ENCODE data around the gene RMI2. TPM values are rescaled to one million over a fixed set of nuclear protein-coding genes. Genes with fewer than 3 reads are reported as not detected.

RMI2 gene
- total RNA-seq, 1 donor from 2014 or later, result 2.6 TPM

DNA sequence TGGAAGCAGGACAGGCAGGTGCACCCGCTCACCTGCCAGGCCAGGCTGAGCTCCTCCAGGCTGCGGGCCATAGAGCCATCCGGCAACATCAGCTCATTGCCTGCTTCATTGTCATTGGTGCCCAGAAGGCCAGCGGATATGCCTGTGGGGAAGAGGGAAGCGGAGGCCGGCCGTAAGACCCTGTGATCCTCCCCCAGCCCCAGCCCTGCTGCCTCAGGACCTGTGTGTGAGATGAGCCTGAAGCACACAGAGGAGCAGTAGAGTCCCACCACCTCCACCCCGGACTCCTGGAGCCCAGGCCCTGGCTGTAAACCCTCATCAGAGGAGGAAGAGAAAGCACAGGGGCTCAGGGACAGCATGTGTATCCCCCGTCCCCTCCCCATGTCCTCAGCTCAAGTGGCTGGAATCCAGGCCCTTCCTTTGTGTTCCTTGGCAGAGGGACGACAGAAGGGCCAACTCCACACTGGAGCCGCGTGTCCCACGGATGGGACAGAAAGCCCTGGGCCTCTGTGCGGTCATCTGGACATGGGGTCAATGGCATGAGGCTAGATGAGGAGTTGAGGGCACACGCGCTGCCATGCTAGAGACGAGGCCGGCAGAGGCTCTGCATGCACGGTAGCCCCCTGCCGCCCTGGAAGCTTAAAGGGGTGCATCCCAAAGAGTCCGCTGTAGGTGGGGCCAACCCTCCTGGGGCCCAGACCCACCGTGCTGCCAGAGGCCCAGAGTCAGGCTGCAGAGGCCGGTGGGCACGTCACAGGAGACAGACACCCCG is 39.1 kb downstream of the RMI2 start:
- Histone ChIP-seq H3K27me3 (ENCODE audit: control insufficient read depth, insufficient read depth, low read length) (no peaks in the 10 kb centered on the region), H3K36me3 (ENCODE audit: control insufficient read depth, insufficient read depth, low read length) (no peaks in the 10 kb centered on the region), H3K4me3 (ENCODE audit: low read depth, low read length) (no peak overlapping the region)
- TF ChIP-seq, protein P1, sequence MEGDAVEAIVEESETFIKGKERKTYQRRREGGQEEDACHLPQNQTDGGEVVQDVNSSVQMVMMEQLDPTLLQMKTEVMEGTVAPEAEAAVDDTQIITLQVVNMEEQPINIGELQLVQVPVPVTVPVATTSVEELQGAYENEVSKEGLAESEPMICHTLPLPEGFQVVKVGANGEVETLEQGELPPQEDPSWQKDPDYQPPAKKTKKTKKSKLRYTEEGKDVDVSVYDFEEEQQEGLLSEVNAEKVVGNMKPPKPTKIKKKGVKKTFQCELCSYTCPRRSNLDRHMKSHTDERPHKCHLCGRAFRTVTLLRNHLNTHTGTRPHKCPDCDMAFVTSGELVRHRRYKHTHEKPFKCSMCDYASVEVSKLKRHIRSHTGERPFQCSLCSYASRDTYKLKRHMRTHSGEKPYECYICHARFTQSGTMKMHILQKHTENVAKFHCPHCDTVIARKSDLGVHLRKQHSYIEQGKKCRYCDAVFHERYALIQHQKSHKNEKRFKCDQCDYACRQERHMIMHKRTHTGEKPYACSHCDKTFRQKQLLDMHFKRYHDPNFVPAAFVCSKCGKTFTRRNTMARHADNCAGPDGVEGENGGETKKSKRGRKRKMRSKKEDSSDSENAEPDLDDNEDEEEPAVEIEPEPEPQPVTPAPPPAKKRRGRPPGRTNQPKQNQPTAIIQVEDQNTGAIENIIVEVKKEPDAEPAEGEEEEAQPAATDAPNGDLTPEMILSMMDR (IDR thresholded peaks at IDR 0.05; ENCODE audit: insufficient read depth, low read length, severe bottlenecking), result no peak
- no peak for DNase-seq (ENCODE audit: low read depth)
- FAIRE-seq, result no peak

GRCh38 chr16:11384956-11385586 is 39.8 kb downstream of the RMI2 start:
- TF ChIP-seq, protein P1 (IDR thresholded peaks at IDR 0.05; ENCODE audit: insufficient read depth, low read length, severe bottlenecking), result no peak
- no peaks in the 10 kb centered on the region for H3K27me3 ChIP-seq (ENCODE audit: control insufficient read depth, insufficient read depth, low read length)

GRCh38 chr16:11386054-11386680 is 40.9 kb downstream of the RMI2 start:
- H3K4me3 ChIP-seq (ENCODE audit: low read depth, low read length), result no peak overlapping the region
- no peak for DNase-seq (ENCODE audit: low read depth)
- H3K27me3 ChIP-seq (ENCODE audit: control insufficient read depth, insufficient read depth, low read length), result no peaks in the 10 kb centered on the region
- TF ChIP-seq, protein P1 (IDR thresholded peaks at IDR 0.05; ENCODE audit: insufficient read depth, low read length, severe bottlenecking), result no peak
- peak; percentile 62 for FAIRE-seq
- no peaks in the 10 kb centered on the region for H3K36me3 ChIP-seq (ENCODE audit: control insufficient read depth, insufficient read depth, low read length)

More at GRCh38 chr16:11384956-11385586, 39.8 kb downstream of the RMI2 start:
- DNase-seq (ENCODE audit: low read depth) (no peak), FAIRE-seq (no peak)
- H3K36me3 ChIP-seq (ENCODE audit: control insufficient read depth, insufficient read depth, low read length), result no peaks in the 10 kb centered on the region
- no peak overlapping the region for H3K4me3 ChIP-seq (ENCODE audit: low read depth, low read length)

DNA sequence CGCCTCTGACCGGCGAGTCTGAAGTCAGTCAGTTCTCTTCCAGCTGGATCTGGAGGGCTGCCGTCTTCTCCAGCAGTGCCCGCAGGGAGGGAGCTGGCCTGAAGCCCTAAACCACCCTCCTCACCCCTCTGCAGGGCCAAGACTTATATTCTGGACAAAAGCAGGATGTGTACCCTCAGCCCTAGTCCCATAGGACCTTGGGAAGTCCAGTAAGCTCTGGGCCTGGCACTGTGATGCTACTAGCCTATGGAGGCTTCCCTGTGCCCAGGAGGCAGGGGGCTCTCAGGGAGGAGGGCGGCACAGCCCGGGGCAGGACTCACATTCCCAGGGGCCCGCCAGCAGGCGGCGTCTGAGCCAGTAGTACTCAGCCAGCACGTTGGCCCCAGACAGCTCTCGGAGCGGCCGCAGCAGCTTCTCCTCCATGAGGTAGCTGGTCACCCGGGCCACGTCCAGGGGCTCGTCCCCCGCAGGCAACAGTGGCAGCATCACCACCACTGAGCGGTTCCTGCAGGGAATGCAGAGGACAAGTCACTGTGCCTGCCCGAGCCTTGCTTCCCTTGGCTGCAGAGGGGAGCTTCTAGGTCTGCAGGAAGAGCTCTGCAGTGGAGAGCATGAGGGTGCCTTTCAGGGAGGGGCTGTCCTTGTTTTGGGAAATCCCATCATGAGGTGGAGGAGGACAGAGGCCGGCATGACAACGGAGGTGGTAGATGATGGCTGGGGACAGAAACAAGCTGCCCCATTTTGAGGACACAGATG is 41.7 kb downstream of the RMI2 start:
- TF ChIP-seq, protein P1 (IDR thresholded peaks at IDR 0.05; ENCODE audit: insufficient read depth, low read length, severe bottlenecking), result peak; percentile 37
- no peak for FAIRE-seq

DNA sequence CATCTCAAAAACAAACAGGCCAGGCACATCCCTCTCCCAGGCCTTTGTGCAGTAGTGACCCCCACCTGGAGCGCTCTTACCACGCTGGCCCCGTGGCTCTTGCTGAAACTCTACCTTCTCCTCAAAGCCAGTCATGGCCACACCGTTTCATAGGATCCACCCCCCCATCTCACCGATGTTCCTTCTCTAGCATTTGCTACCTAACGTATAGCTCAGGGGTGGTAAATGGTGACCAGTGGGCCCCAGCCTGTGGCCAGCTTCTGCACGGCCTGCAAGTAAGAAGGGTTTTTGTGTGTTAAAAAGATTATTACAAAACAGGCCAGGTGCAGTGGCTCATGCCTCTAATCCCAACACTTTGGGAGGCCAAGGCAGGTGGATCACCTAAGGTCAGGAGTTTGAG is 43.8 kb downstream of the RMI2 start:
- no peak for FAIRE-seq
- DNase-seq (ENCODE audit: low read depth), result no peak
- Histone ChIP-seq H3K36me3 (ENCODE audit: control insufficient read depth, insufficient read depth, low read length) (no peaks in the 10 kb centered on the region), H3K27me3 (ENCODE audit: control insufficient read depth, insufficient read depth, low read length) (no peaks in the 10 kb centered on the region), H3K4me3 (ENCODE audit: low read depth, low read length) (no peak overlapping the region)
- TF ChIP-seq, protein P1 (IDR thresholded peaks at IDR 0.05; ENCODE audit: insufficient read depth, low read length, severe bottlenecking), result no peak

More for the DNA sequence above, 41.7 kb downstream of the RMI2 start:
- no peak for DNase-seq (ENCODE audit: low read depth)
- no peaks in the 10 kb centered on the region for H3K27me3 ChIP-seq (ENCODE audit: control insufficient read depth, insufficient read depth, low read length)
- H3K36me3 ChIP-seq (ENCODE audit: control insufficient read depth, insufficient read depth, low read length), result no peaks in the 10 kb centered on the region
- H3K4me3 ChIP-seq (ENCODE audit: low read depth, low read length), result no peak overlapping the region
